H9 (cell line): ENCODE data around the gene HS2ST1. TPM values are rescaled to one million over a fixed set of nuclear protein-coding genes. Genes with fewer than 3 reads are reported as not detected.

Experiments used
- DNase-seq: peaks from one replicate; pipeline ENCODE4 v3.0.0-alpha.2; 2017
- H2AFZ ChIP-seq: one replicate; pipeline ENCODE4 v1.6.1; 2013; ENCODE audit warnings: mild to moderate bottlenecking, low read length, control low read depth, moderate library complexity
- H2AK5ac ChIP-seq: 2 replicates; pipeline ENCODE4 v1.6.1; 2013; ENCODE audit warnings: low read length, control low read depth, mixed read lengths; ENCODE audit not compliant: insufficient read length
- H2BK120ac ChIP-seq: one replicate; pipeline ENCODE4 v1.6.1; 2013; ENCODE audit warnings: low read depth, mild to moderate bottlenecking, low read length, control low read depth, inconsistent platforms; ENCODE audit not compliant: poor library complexity, severe bottlenecking
- H2BK12ac ChIP-seq: 2 replicates; pipeline ENCODE4 v1.6.1; 2013; ENCODE audit warnings: low read length, control low read depth, mixed read lengths, low read depth; ENCODE audit not compliant: insufficient read length
- H2BK15ac ChIP-seq: 2 replicates; pipeline ENCODE4 v1.6.1; 2013; ENCODE audit warnings: low read depth, low read length, control low read depth
- H2BK20ac ChIP-seq: one replicate; pipeline ENCODE4 v1.6.1; 2013; ENCODE audit warnings: low read depth, mild to moderate bottlenecking, low read length, control low read depth, inconsistent platforms; ENCODE audit not compliant: poor library complexity, severe bottlenecking
- H2BK5ac ChIP-seq: 2 replicates; pipeline ENCODE4 v1.6.1; 2013; ENCODE audit warnings: low read length, control low read depth, mixed read lengths; ENCODE audit not compliant: insufficient read length
- H3K14ac ChIP-seq: 2 replicates; pipeline ENCODE4 v1.6.1; 2013; ENCODE audit warnings: low read length, control low read depth; ENCODE audit not compliant: insufficient read depth
- H3K18ac ChIP-seq: 2 replicates; pipeline ENCODE4 v1.6.1; 2013; ENCODE audit warnings: low read depth, mild to moderate bottlenecking, mixed read lengths, low read length, control low read depth; ENCODE audit not compliant: insufficient read length
- H3K23ac ChIP-seq: 2 replicates; pipeline ENCODE4 v1.6.1; 2013; ENCODE audit warnings: low read length, control low read depth, mixed read lengths, low read depth; ENCODE audit not compliant: insufficient read length
- H3K23me2 ChIP-seq: 2 replicates; pipeline ENCODE4 v1.6.1; 2013; ENCODE audit warnings: low read depth, mild to moderate bottlenecking, mixed read lengths, low read length, control low read depth; ENCODE audit not compliant: insufficient read length, poor library complexity, severe bottlenecking
- H3K27ac ChIP-seq: 2 replicates; pipeline ENCODE4 v1.5.1; 2013; ENCODE audit warnings: low read length, control low read depth, mixed read lengths, low read depth; ENCODE audit not compliant: insufficient read length
- H3K27me3 ChIP-seq: 2 replicates; pipeline ENCODE4 v1.6.1; 2013; ENCODE audit warnings: low read length, control low read depth, inconsistent platforms; ENCODE audit not compliant: insufficient read depth
- H3K4ac ChIP-seq: 2 replicates; pipeline ENCODE4 v1.6.1; 2013; ENCODE audit warnings: low read depth, mild to moderate bottlenecking, control low read depth, inconsistent platforms, low read length, moderate library complexity
- H3K4me1 ChIP-seq: 2 replicates; pipeline ENCODE4 v1.6.1; 2013; ENCODE audit warnings: low read length, control low read depth, inconsistent platforms; ENCODE audit not compliant: insufficient read depth
- H3K4me2 ChIP-seq: 2 replicates; pipeline ENCODE4 v1.6.1; 2013; ENCODE audit warnings: low read length, control low read depth, mixed read lengths; ENCODE audit not compliant: insufficient read length, insufficient read depth
- H3K56ac ChIP-seq: 2 replicates; pipeline ENCODE4 v1.6.1; 2013; ENCODE audit warnings: low read depth, mild to moderate bottlenecking, mixed read lengths, low read length, control low read depth; ENCODE audit not compliant: insufficient read length
- H3K79me1 ChIP-seq: 2 replicates; pipeline ENCODE4 v1.6.1; 2013; ENCODE audit warnings: low read depth, mild to moderate bottlenecking, moderate library complexity, low read length, control low read depth, inconsistent platforms; ENCODE audit not compliant: insufficient read depth, poor library complexity, severe bottlenecking
- H3K79me2 ChIP-seq: 2 replicates; pipeline ENCODE4 v1.6.1; 2013; ENCODE audit warnings: low read length, control low read depth, inconsistent platforms; ENCODE audit not compliant: insufficient read depth
- H3K9ac ChIP-seq: 2 replicates; pipeline ENCODE4 v1.6.1; 2013; ENCODE audit warnings: low read length, control low read depth, mixed read lengths; ENCODE audit not compliant: insufficient read length; ENCODE audit errors: extremely low read depth
- H3K9me3 ChIP-seq: one replicate; pipeline ENCODE4 v1.6.1; 2013; ENCODE audit warnings: low read depth, low read length, inconsistent platforms; ENCODE audit not compliant: control insufficient read depth
- H3T11ph ChIP-seq: one replicate; pipeline ENCODE4 v1.6.1; 2013; ENCODE audit warnings: mild to moderate bottlenecking, low read length, control low read depth, inconsistent platforms
- H4K20me1 ChIP-seq: one replicate; pipeline ENCODE4 v1.6.1; 2013; ENCODE audit not compliant: control insufficient read depth, insufficient read length, insufficient read depth
- H4K5ac ChIP-seq: 2 replicates; pipeline ENCODE4 v1.6.1; 2013; ENCODE audit warnings: low read depth, mild to moderate bottlenecking, mixed read lengths, low read length, control low read depth; ENCODE audit not compliant: insufficient read length
- H4K8ac ChIP-seq: replicated peaks from 2 replicates; pipeline ENCODE4 v1.6.1; 2013; ENCODE audit warnings: low read length, control low read depth, mixed read lengths, low read depth; ENCODE audit not compliant: insufficient read length
- H4K91ac ChIP-seq: 2 replicates; pipeline ENCODE4 v1.6.1; 2013; ENCODE audit warnings: low read depth, mild to moderate bottlenecking, moderate library complexity, mixed read lengths, low read length, control low read depth; ENCODE audit not compliant: insufficient read length
- H3K27ac Mint-ChIP-seq, 3 experiments: 2 replicates in 2 of 3; 3 replicates in 1 of 3; pipeline ENCODE4 v1.8.0; 2020 to 2021; ENCODE audit warnings: mixed read lengths in 3 of 3, mild to moderate bottlenecking in 1 of 3, moderate library complexity in 1 of 3
- H3K27me3 Mint-ChIP-seq: 2 replicates; pipeline ENCODE4 v1.8.0; 2021; ENCODE audit warnings: low read depth, mild to moderate bottlenecking, moderate library complexity, mixed read lengths
- H3K36me3 Mint-ChIP-seq, 3 experiments: 2 replicates in 2 of 3; 3 replicates in 1 of 3; pipeline ENCODE4 v1.8.0; 2020 to 2021; ENCODE audit warnings: low read depth in 3 of 3, mixed read lengths in 3 of 3; ENCODE audit not compliant: insufficient read depth in 1 of 3
- H3K4me1 Mint-ChIP-seq, 2 experiments: 2 replicates each; pipeline ENCODE4 v1.8.0; 2020; ENCODE audit warnings: mixed read lengths in 2 of 2
- H3K4me3 Mint-ChIP-seq, 2 experiments: 2 replicates in 1 of 2; 3 replicates in 1 of 2; pipeline ENCODE4 v1.8.0; 2020 to 2021; ENCODE audit warnings: mild to moderate bottlenecking in 2 of 2, mixed read lengths in 2 of 2, moderate library complexity in 1 of 2
- H3K9me3 Mint-ChIP-seq, 2 experiments: 2 replicates in 1 of 2; 3 replicates in 1 of 2; pipeline ENCODE4 v1.8.0; 2020; ENCODE audit warnings: mild to moderate bottlenecking in 2 of 2, mixed read lengths in 2 of 2, moderate library complexity in 1 of 2
- WGBS: extraction: QIAGEN DNeasy Blood & Tissue Kit; methylation state at CpG from one replicate; pipeline ENCODE4 v1.1.7; 2013; ENCODE audit warnings: missing lambda C conversion rate, low lambda C conversion rate, mixed read lengths; ENCODE audit not compliant: insufficient read length; ENCODE audit errors: extremely low coverage; 5-methylcytosine and 5-hydroxymethylcytosine counted together
- total RNA-seq: library from RNA; stranded (reverse); gene quantifications from 2 replicates; pipeline ENCODE4 v1.2.1, GENCODE V29; 2021
- TF ChIP-seq, protein P1 (sequence below): fragments of 200-600 bp; sonication (generic); conservative IDR thresholded peaks from 3 replicates; pipeline ENCODE4 v1.8.0; 2021; ENCODE audit warnings: antibody characterized with exemption, mild to moderate bottlenecking

The HS2ST1 gene
- total RNA-seq, 1 experiment from 2014 or later = 20.1 TPM

DNA sequence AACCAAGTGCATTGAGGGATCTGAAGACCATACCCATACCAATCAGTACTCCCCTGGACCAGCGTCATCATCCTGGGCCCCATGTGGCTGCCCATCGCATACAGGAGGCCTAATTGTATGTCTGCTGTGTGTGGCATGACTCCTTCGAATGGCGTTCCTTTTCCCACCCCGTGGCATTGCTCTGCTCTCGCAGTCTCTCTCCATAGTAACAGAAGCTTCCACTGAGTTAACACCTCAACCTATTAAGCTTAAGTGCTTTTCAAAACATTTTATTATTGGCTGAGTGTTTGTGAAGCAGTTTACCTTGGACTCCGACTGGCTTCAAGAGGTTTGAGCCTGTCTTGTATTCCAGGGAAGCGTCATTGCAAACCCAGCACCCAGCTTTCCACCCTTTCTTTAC lies 227.1 kb downstream of the HS2ST1 start:
- Histone ChIP-seq H3K4me1 (no peaks in the 10 kb centered on the region), H2BK15ac (no peak overlapping the region), H3K4me2 (no peak overlapping the region), H2BK120ac (no peak overlapping the region), H3K27me3 (no peaks in the 10 kb centered on the region), H2AFZ (no peak overlapping the region), H3K23me2 (no peaks in the 10 kb centered on the region), H2BK12ac (no peak overlapping the region), H3K79me1 (no peaks in the 10 kb centered on the region), H3K79me2 (no peaks in the 10 kb centered on the region), H4K5ac (no peak overlapping the region), H3K23ac (no peak overlapping the region), H3K9ac (no peak overlapping the region), H2BK5ac (no peak overlapping the region), H3K9me3 (no peaks in the 10 kb centered on the region), H4K8ac (no peak overlapping the region), H4K91ac (no peak overlapping the region), H3K56ac (no peak overlapping the region), H3K4ac (no peak overlapping the region), H3K18ac (no peak overlapping the region), H4K20me1 (no peaks in the 10 kb centered on the region), H3K27ac (no peak overlapping the region), H3T11ph (no peak overlapping the region), H3K14ac (no peak overlapping the region), H2BK20ac (no peak overlapping the region), H2AK5ac (no peak overlapping the region)
- Mint-ChIP-seq H3K9me3 (no peaks in the 10 kb centered on the region), H3K4me1 (no peaks in the 10 kb centered on the region), H3K27me3 (peaks cover 1% of the 10 kb centered on the region), H3K27ac (no peak overlapping the region), H3K36me3 (no peaks in the 10 kb centered on the region), H3K4me3 (no peak overlapping the region)
- TF ChIP-seq, protein P1, sequence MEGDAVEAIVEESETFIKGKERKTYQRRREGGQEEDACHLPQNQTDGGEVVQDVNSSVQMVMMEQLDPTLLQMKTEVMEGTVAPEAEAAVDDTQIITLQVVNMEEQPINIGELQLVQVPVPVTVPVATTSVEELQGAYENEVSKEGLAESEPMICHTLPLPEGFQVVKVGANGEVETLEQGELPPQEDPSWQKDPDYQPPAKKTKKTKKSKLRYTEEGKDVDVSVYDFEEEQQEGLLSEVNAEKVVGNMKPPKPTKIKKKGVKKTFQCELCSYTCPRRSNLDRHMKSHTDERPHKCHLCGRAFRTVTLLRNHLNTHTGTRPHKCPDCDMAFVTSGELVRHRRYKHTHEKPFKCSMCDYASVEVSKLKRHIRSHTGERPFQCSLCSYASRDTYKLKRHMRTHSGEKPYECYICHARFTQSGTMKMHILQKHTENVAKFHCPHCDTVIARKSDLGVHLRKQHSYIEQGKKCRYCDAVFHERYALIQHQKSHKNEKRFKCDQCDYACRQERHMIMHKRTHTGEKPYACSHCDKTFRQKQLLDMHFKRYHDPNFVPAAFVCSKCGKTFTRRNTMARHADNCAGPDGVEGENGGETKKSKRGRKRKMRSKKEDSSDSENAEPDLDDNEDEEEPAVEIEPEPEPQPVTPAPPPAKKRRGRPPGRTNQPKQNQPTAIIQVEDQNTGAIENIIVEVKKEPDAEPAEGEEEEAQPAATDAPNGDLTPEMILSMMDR = no peak
- DNase-seq = no peak
- no CpG with 5 or more reads among the region's 8 CpGs for WGBS
